A673 (cell line): ENCODE data around the gene BRMS1L. TPM values are rescaled to one million over a fixed set of nuclear protein-coding genes. Genes with fewer than 3 reads are reported as not detected.

ENCODE experiments used
- BruUV-seq: library from RNA; stranded (reverse); fragments of 400-500 nt; replicated peaks from 2 replicates; lab custom pipeline; 2021; lab: Mats Ljungman, UMichigan
- CTCF ChIA-PET: fragments of 300-600 bp; sonication (Branson Sonifier 250); formaldehyde crosslinking; loops from one replicate; lab custom pipeline; 2022; ENCODE audit warnings: antibody characterized with exemption; lab: Charles Lee
- POLR2A ChIA-PET: fragments of 300-600 bp; sonication (Branson Sonifier 250); formaldehyde crosslinking; loops from one replicate; lab custom pipeline; 2022; ENCODE audit warnings: antibody characterized with exemption; ENCODE audit not compliant: low non-redundant PET; lab: Charles Lee
- DNase-seq: peaks from one replicate; pipeline ENCODE4 v3.0.0-alpha.2; 2015; ENCODE audit warnings: low spot score
- H3K27ac ChIP-seq: fragments of 200-600 bp; sonication (generic); 2 replicates; pipeline ENCODE4 v1.5.1; 2016; ENCODE audit warnings: mixed run types, low read depth, mild to moderate bottlenecking, mixed read lengths, antibody characterized with exemption, low read length; ENCODE audit not compliant: poor library complexity, severe bottlenecking
- H3K27me3 ChIP-seq: fragments of 200-600 bp; sonication (generic); replicated peaks from 2 replicates; pipeline ENCODE4 v1.6.1; 2017; ENCODE audit warnings: mixed run types, low read depth, mild to moderate bottlenecking, mixed read lengths, antibody characterized with exemption, low read length; ENCODE audit not compliant: insufficient read depth, poor library complexity
- H3K36me3 ChIP-seq: fragments of 200-600 bp; sonication (generic); 2 replicates; pipeline ENCODE4 v1.6.1; 2016; ENCODE audit warnings: mixed run types, mild to moderate bottlenecking, mixed read lengths, antibody characterized with exemption, low read length; ENCODE audit not compliant: insufficient read depth, poor library complexity, severe bottlenecking
- H3K4me1 ChIP-seq: fragments of 200-600 bp; sonication (generic); 2 replicates; pipeline ENCODE4 v1.6.1; 2017; ENCODE audit warnings: mixed run types, mild to moderate bottlenecking, mixed read lengths, antibody characterized with exemption, low read length; ENCODE audit not compliant: insufficient read depth, poor library complexity, severe bottlenecking
- H3K4me3 ChIP-seq: fragments of 200-600 bp; sonication (generic); 2 replicates; pipeline ENCODE4 v1.5.1; 2016; ENCODE audit warnings: low read depth, mixed run types, mild to moderate bottlenecking, mixed read lengths, low read length; ENCODE audit not compliant: poor library complexity, severe bottlenecking
- H3K9me3 ChIP-seq: fragments of 200-600 bp; sonication (generic); 2 replicates; pipeline ENCODE4 v1.6.1; 2016; ENCODE audit warnings: mixed run types, low read depth, mild to moderate bottlenecking, mixed read lengths, antibody characterized with exemption, low read length; ENCODE audit not compliant: poor library complexity, severe bottlenecking
- CTCF ChIP-seq: fragments of 300-800, 200-600 bp; sonication (generic); conservative IDR thresholded peaks from 2 replicates; pipeline ENCODE4 v1.5.1; 2017; ENCODE audit warnings: low read depth, mild to moderate bottlenecking, antibody characterized with exemption, low read length, moderate library complexity, mixed read lengths
- EZH2 ChIP-seq: fragments of 200-600 bp; sonication (generic); IDR thresholded peaks from 2 replicates; pipeline ENCODE4 v1.6.1; 2017; ENCODE audit warnings: borderline replicate concordance, low read depth, mild to moderate bottlenecking, mixed read lengths, antibody characterized with exemption, low read length; ENCODE audit not compliant: poor library complexity, severe bottlenecking
- intact Hi-C: fragments of 100-400 bp; cut with micrococcal nuclease; formaldehyde crosslinking; loops from one replicate; pipeline ENCODE4 v1.10.0; 2022; ENCODE audit not compliant: unreplicated experiment
- total RNA-seq: library from RNA; stranded (reverse); gene quantifications from 2 replicates; pipeline ENCODE4 v1.2.3, GENCODE V29; 2021

Gene BRMS1L
- total RNA-seq, 1 experiment from 2014 or later, result 14.6 TPM

DNA sequence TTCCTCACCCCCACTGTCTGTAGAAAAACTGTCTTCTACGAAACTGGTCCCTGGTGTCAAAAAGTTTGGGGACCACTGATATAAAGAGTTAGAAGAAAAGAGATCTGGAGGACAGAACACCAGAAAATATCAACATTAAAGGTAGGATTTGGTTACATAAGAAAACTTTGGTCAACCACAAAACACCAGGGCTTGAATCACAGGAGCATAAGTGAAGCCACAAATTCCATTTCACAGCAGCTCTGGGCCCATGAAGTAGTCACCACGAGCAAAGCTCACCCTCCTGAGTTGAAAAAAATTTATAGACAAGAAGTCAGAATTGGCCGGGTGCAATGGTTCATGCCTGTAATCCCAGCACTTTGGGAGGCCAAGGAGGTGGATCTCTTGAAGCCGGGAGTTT is 36.5 kb upstream of the BRMS1L start:
- no TSS peak for BruUV-seq
- Histone ChIP-seq H3K36me3 (no peaks in the 10 kb centered on the region), H3K27me3 (no peaks in the 10 kb centered on the region), H3K9me3 (no peaks in the 10 kb centered on the region), H3K4me3 (no peak overlapping the region), H3K27ac (no peak overlapping the region), H3K4me1 (peaks cover 6% of the 10 kb centered on the region)
- DNase-seq, result no peak
- CTCF ChIA-PET, result no interaction called here
- POLR2A ChIA-PET, result no interaction called here
- intact Hi-C loops, result no loop called here
- TF ChIP-seq CTCF (no peak), EZH2 (no peak)

DNA sequence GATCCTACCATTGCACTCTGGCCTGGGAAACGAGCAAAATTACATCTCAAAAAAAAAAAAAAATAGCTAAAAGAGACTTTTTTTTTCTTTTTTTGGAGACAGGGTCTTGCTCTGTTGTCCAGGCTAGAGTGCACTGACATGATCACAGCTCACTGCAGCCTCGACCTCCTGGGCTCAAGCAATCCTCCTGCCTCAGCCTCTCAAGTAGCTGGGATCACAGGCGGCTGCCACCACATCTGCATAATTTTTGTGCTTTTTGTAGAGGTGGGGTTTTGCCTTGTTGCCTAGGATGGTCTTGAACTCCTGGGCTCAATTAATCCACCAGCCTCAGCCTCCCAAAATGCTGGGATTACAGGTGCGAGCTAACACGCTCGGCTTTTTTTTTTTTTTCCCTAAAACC is 28.3 kb upstream of the BRMS1L start:
- no peaks in the 10 kb centered on the region for H3K36me3 ChIP-seq
- ChIA-PET CTCF (no interaction called here), POLR2A (interaction anchor here (0.7 kb wide), 1 partner anchor 14 kb away, joined by 10 read pairs; no protein-coding TSS in a partner anchor)
- H3K27me3 ChIP-seq, result no peaks in the 10 kb centered on the region
- no peak for DNase-seq
- H3K4me3 ChIP-seq, result no peak overlapping the region
- no peaks in the 10 kb centered on the region for H3K4me1 ChIP-seq
- intact Hi-C loops, result no loop called here
- BruUV-seq, result no TSS peak
- TF ChIP-seq EZH2, result no peak
- TF ChIP-seq CTCF, result no peak
- H3K27ac ChIP-seq, result no peak overlapping the region
- H3K9me3 ChIP-seq, result no peaks in the 10 kb centered on the region

GRCh38 chr14:35806006-35806907 is 19.9 kb upstream of the BRMS1L start:
- ChIA-PET CTCF (no interaction called here), POLR2A (interaction anchor here (0.6 kb wide), 1 partner anchor 114 kb away, joined by 9 read pairs; no protein-coding TSS in a partner anchor)
- no peak for TF ChIP-seq EZH2
- no peak overlapping the region for H3K27ac ChIP-seq
- no peaks in the 10 kb centered on the region for H3K9me3 ChIP-seq
- no peak for DNase-seq
- peak overlapping the region; percentile 0 for H3K4me3 ChIP-seq
- BruUV-seq, result no TSS peak
- H3K27me3 ChIP-seq, result no peaks in the 10 kb centered on the region
- H3K4me1 ChIP-seq, result peaks cover 12% of the 10 kb centered on the region
- H3K36me3 ChIP-seq, result no peaks in the 10 kb centered on the region
- intact Hi-C loops, result loop anchor here (5.0 kb wide), 1 partner anchor 109 kb away; no protein-coding TSS in a partner anchor
